ENCODE measurements around the gene RICTOR. TPM values are rescaled to one million over a fixed set of nuclear protein-coding genes. Genes with fewer than 3 reads are reported as not detected.

RICTOR gene
- total RNA-seq, 2 donors from 2014 or later, result 27.6 to 31.8 TPM

DNA sequence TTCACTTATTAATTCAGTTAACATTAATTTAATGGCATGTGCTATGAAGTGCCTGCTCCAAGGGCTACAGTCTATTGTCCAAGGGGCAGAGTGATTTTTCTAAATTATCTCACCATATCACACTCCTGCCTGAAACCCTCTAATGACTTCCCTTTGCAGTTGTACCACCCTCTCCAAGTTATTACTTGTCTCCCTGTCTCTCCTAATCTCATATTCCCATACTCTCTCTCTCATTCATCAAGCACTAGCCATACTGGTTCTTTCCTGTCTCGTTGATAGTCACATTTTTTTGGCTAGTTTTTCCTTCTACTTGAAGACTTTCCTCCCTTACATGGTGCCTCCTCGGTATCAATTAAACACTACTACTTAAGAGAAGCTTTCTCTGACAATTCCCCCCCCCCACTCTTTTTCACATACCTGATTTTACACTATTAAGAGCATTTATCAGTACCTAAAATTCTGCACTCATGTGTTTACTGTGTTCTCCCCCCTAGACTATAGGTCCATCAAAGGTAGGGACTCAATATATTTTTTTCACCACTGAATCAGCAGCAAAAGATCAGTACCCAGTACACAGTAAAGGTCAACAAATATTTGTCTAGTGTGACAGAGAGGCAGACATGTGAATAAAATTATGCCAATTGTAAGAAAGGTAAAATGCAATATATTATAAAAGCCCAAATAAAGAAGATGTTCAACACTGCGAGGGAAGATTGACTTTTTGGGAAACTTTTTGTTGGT, 19.0 kb downstream of the RICTOR start:
- Mint-ChIP-seq H3K27me3 (ENCODE audit: insufficient read depth) (no peaks in the 10 kb centered on the region), H3K4me3 (no peak overlapping the region), H3K4me1 (peaks cover 2% of the 10 kb centered on the region), H3K9me3 (no peaks in the 10 kb centered on the region), H3K27ac (no peak overlapping the region), H3K36me3 (ENCODE audit: low read depth) (no peaks in the 10 kb centered on the region)
- WGBS, 2 experiments (ENCODE audit: insufficient coverage in 1 of 2, insufficient read length in 1 of 2), result 87 to 92% methylated on average over 3 of the region's 3 CpGs
- Histone ChIP-seq H3K27me3 (ENCODE audit: control insufficient read depth, insufficient read depth, low read length, poor library complexity, severe bottlenecking) (no peaks in the 10 kb centered on the region), H3K9ac (ENCODE audit: extremely low read depth, low read length, poor library complexity, severe bottlenecking) (no peak overlapping the region), H3K4me3 (ENCODE audit: low read length) (no peak overlapping the region), H3K9me3 (ENCODE audit: control insufficient read depth, low read length) (no peaks in the 10 kb centered on the region), H3K4me1 (ENCODE audit: control insufficient read depth, insufficient read depth, low read length) (no peaks in the 10 kb centered on the region), H3K36me3 (ENCODE audit: control insufficient read depth, insufficient read depth, low read length) (no peaks in the 10 kb centered on the region), H3K27ac (ENCODE audit: low read depth, low read length) (no peak overlapping the region)
- TF ChIP-seq CTCF (conservative IDR thresholded peaks at IDR 0.05), result no peak
- no peak for DNase-seq

GRCh38 chr5:39053189-39053588, 21.0 kb downstream of the RICTOR start:
- H3K9me3 Mint-ChIP-seq, result no peaks in the 10 kb centered on the region
- no peak overlapping the region for H3K27ac Mint-ChIP-seq
- no peaks in the 10 kb centered on the region for H3K36me3 ChIP-seq (ENCODE audit: control insufficient read depth, insufficient read depth, low read length)
- H3K27me3 Mint-ChIP-seq (ENCODE audit: insufficient read depth), result no peaks in the 10 kb centered on the region
- H3K4me3 ChIP-seq (ENCODE audit: low read length), result no peak overlapping the region
- 100% methylated on average over 2 to 4 of the region's 4 CpGs for WGBS, 2 experiments (ENCODE audit: insufficient coverage in 1 of 2, insufficient read length in 1 of 2)
- no peak overlapping the region for H3K9ac ChIP-seq (ENCODE audit: extremely low read depth, low read length, poor library complexity, severe bottlenecking)
- TF ChIP-seq CTCF (conservative IDR thresholded peaks at IDR 0.05), result no peak
- no peak overlapping the region for H3K27ac ChIP-seq (ENCODE audit: low read depth, low read length)
- H3K4me1 Mint-ChIP-seq, result peaks cover 11% of the 10 kb centered on the region
- H3K36me3 Mint-ChIP-seq (ENCODE audit: low read depth), result peaks cover 4% of the 10 kb centered on the region
- DNase-seq, result no peak
- no peaks in the 10 kb centered on the region for H3K27me3 ChIP-seq (ENCODE audit: control insufficient read depth, insufficient read depth, low read length, poor library complexity, severe bottlenecking)
- H3K4me3 Mint-ChIP-seq, result no peak overlapping the region
- no peaks in the 10 kb centered on the region for H3K4me1 ChIP-seq (ENCODE audit: control insufficient read depth, insufficient read depth, low read length)
- H3K9me3 ChIP-seq (ENCODE audit: control insufficient read depth, low read length), result no peaks in the 10 kb centered on the region

GRCh38 chr5:39052141-39052540, 22.1 kb downstream of the RICTOR start:
- Mint-ChIP-seq H3K27me3 (ENCODE audit: insufficient read depth) (no peaks in the 10 kb centered on the region), H3K4me3 (no peak overlapping the region), H3K4me1 (peaks cover 11% of the 10 kb centered on the region), H3K9me3 (peaks cover 9% of the 10 kb centered on the region), H3K36me3 (ENCODE audit: low read depth) (peaks cover 14% of the 10 kb centered on the region), H3K27ac (no peak overlapping the region)
- no peak for DNase-seq
- Histone ChIP-seq H3K27ac (ENCODE audit: low read depth, low read length) (no peak overlapping the region), H3K4me1 (ENCODE audit: control insufficient read depth, insufficient read depth, low read length) (no peaks in the 10 kb centered on the region), H3K9ac (ENCODE audit: extremely low read depth, low read length, poor library complexity, severe bottlenecking) (no peak overlapping the region), H3K4me3 (ENCODE audit: low read length) (no peak overlapping the region), H3K27me3 (ENCODE audit: control insufficient read depth, insufficient read depth, low read length, poor library complexity, severe bottlenecking) (no peaks in the 10 kb centered on the region), H3K36me3 (ENCODE audit: control insufficient read depth, insufficient read depth, low read length) (no peaks in the 10 kb centered on the region), H3K9me3 (ENCODE audit: control insufficient read depth, low read length) (peaks cover 3% of the 10 kb centered on the region)
- no peak for TF ChIP-seq CTCF (conservative IDR thresholded peaks at IDR 0.05)
- 96 to 100% methylated on average over 2 to 3 of the region's 3 CpGs for WGBS, 2 experiments (ENCODE audit: insufficient coverage in 1 of 2, insufficient read length in 1 of 2)

Measured in endodermal cell (in vitro differentiated cells).